Smooth muscle cell (in vitro differentiated cells): ENCODE data around the gene SMARCD1. TPM values are rescaled to one million over a fixed set of nuclear protein-coding genes. Genes with fewer than 3 reads are reported as not detected.
A peak's percentile ranks its signal among the peaks of the same experiment; 100 is the strongest.

Experiments used
- DNase-seq: peaks from one replicate; lab custom pipeline; 2025; ENCODE audit not compliant: unreplicated experiment; lab: John Stamatoyannopoulos, UW
- H2AFZ ChIP-seq: fragments of 200-600 bp; sonication (generic); 2 replicates; pipeline ENCODE4 v1.6.0; 2016; ENCODE audit warnings: antibody characterized with exemption, low read depth, mild to moderate bottlenecking
- H3F3A ChIP-seq: fragments of 200-600 bp; sonication (generic); 2 replicates; pipeline ENCODE4 v1.6.0; 2017; ENCODE audit warnings: antibody characterized with exemption, low read depth
- H3K27ac ChIP-seq: fragments of 200-600 bp; sonication (generic); 2 replicates; pipeline ENCODE4 v1.5.1; 2016; ENCODE audit warnings: low read depth, mild to moderate bottlenecking
- H3K27me3 ChIP-seq: fragments of 200-600 bp; sonication (generic); 2 replicates; pipeline ENCODE4 v1.6.1; 2016; ENCODE audit warnings: low read depth, mild to moderate bottlenecking
- H3K36me3 ChIP-seq: fragments of 200-600 bp; sonication (generic); 2 replicates; pipeline ENCODE4 v1.5.1; 2016; ENCODE audit warnings: low read depth
- H3K4me1 ChIP-seq: fragments of 200-600 bp; sonication (generic); 2 replicates; pipeline ENCODE4 v1.5.1; 2016; ENCODE audit warnings: low read depth
- H3K4me2 ChIP-seq: fragments of 200-600 bp; sonication (generic); 2 replicates; pipeline ENCODE4 v1.6.0; 2016; ENCODE audit warnings: mild to moderate bottlenecking
- H3K4me3 ChIP-seq: fragments of 200-600 bp; sonication (generic); 2 replicates; pipeline ENCODE4 v1.5.1; 2016; ENCODE audit warnings: mild to moderate bottlenecking
- H3K79me2 ChIP-seq: fragments of 200-600 bp; sonication (generic); 2 replicates; pipeline ENCODE4 v1.6.0; 2016; ENCODE audit warnings: low read depth, mild to moderate bottlenecking
- H3K9ac ChIP-seq: fragments of 200-600 bp; sonication (generic); 2 replicates; pipeline ENCODE4 v1.6.0; 2016; ENCODE audit warnings: low read depth
- H3K9me3 ChIP-seq: fragments of 200-600 bp; sonication (generic); replicated peaks from 2 replicates; pipeline ENCODE4 v1.5.1; 2016; ENCODE audit warnings: low read depth
- H4K20me1 ChIP-seq: fragments of 200-600 bp; sonication (generic); 2 replicates; pipeline ENCODE4 v1.6.0; 2016; ENCODE audit warnings: low read depth
- CTCF ChIP-seq: fragments of 200-600 bp; sonication (generic); IDR thresholded peaks from 2 replicates; pipeline ENCODE4 v1.5.1; 2017; ENCODE audit warnings: borderline replicate concordance, mild to moderate bottlenecking, antibody characterized with exemption; ENCODE audit not compliant: insufficient read depth, poor library complexity, severe bottlenecking
- WGBS: methylation state at CpG from one replicate; pipeline ENCODE4 v1.1.7; 2016; ENCODE audit warnings: low lambda C conversion rate; 5-methylcytosine and 5-hydroxymethylcytosine counted together
- polyA plus RNA-seq: library from polyadenylated mRNA; unstranded; fragments of >200 nt; fragmentation: Nextera tagmentation; extraction: Ambion mirVana; gene quantifications from 2 replicates; pipeline ENCODE4 v1.2.1, GENCODE V29; 2016
- total RNA-seq: library from RNA; depleted of rRNA; stranded (reverse); fragments of >200 nt; gene quantifications from 2 replicates; pipeline ENCODE4 v1.2.3, GENCODE V29; 2014

The SMARCD1 gene
- total and polyA plus RNA-seq, 2 experiments from 2014 or later: 24.1 to 39.6 TPM

- TF ChIP-seq CTCF: peak; percentile 87
- Histone ChIP-seq H3K4me3 (no peak overlapping the region), H3F3A (no peaks in the 10 kb centered on the region), H3K27me3 (no peaks in the 10 kb centered on the region), H3K36me3 (no peaks in the 10 kb centered on the region), H4K20me1 (no peaks in the 10 kb centered on the region), H3K79me2 (no peaks in the 10 kb centered on the region), H3K27ac (no peak overlapping the region), H3K4me2 (no peak overlapping the region), H3K4me1 (no peaks in the 10 kb centered on the region), H3K9me3 (no peaks in the 10 kb centered on the region), H3K9ac (no peak overlapping the region), H2AFZ (no peak overlapping the region)
- WGBS: 15% methylated on average over 9 of the region's 9 CpGs
- peak; percentile 54 for DNase-seq
Measured at GRCh38 chr12:50074936-50075807, 10.0 kb upstream of the SMARCD1 start.

- H3K36me3 ChIP-seq: no peaks in the 10 kb centered on the region
- no peaks in the 10 kb centered on the region for H3K4me1 ChIP-seq
- H3K9me3 ChIP-seq: no peaks in the 10 kb centered on the region
- no peak overlapping the region for H3K27ac ChIP-seq
- WGBS: 95% methylated on average over 1 of the region's 1 CpG
- H3K9ac ChIP-seq: no peak overlapping the region
- H2AFZ ChIP-seq: no peak overlapping the region
- no peaks in the 10 kb centered on the region for H3K79me2 ChIP-seq
- H3K4me2 ChIP-seq: no peak overlapping the region
- no peak for DNase-seq
- H3F3A ChIP-seq: no peaks in the 10 kb centered on the region
- H4K20me1 ChIP-seq: no peaks in the 10 kb centered on the region
- no peak for TF ChIP-seq CTCF
- H3K4me3 ChIP-seq: no peak overlapping the region
- H3K27me3 ChIP-seq: no peaks in the 10 kb centered on the region
Measured at GRCh38 chr12:50075808-50076170, 9.4 kb upstream of the SMARCD1 start.

- H3F3A ChIP-seq: no peaks in the 10 kb centered on the region
- WGBS: 94% methylated on average over 12 of the region's 12 CpGs
- H3K9me3 ChIP-seq: no peaks in the 10 kb centered on the region
- H3K27me3 ChIP-seq: no peaks in the 10 kb centered on the region
- H2AFZ ChIP-seq: no peak overlapping the region
- DNase-seq: no peak
- no peaks in the 10 kb centered on the region for H4K20me1 ChIP-seq
- H3K79me2 ChIP-seq: no peaks in the 10 kb centered on the region
- no peak overlapping the region for H3K9ac ChIP-seq
- TF ChIP-seq CTCF: no peak
- no peak overlapping the region for H3K4me3 ChIP-seq
- H3K4me1 ChIP-seq: no peaks in the 10 kb centered on the region
- no peak overlapping the region for H3K4me2 ChIP-seq
- no peaks in the 10 kb centered on the region for H3K36me3 ChIP-seq
- H3K27ac ChIP-seq: no peak overlapping the region
Measured at GRCh38 chr12:50077099-50077498, 8.0 kb upstream of the SMARCD1 start.

GRCh38 chr12:50078281-50078680 is 6.9 kb upstream of the SMARCD1 start:
- Histone ChIP-seq H3K79me2 (no peaks in the 10 kb centered on the region), H3F3A (no peaks in the 10 kb centered on the region), H3K36me3 (no peaks in the 10 kb centered on the region), H3K27me3 (no peaks in the 10 kb centered on the region), H3K4me1 (no peaks in the 10 kb centered on the region), H3K4me2 (no peak overlapping the region), H3K4me3 (no peak overlapping the region), H2AFZ (no peak overlapping the region), H3K9ac (no peak overlapping the region), H3K9me3 (no peaks in the 10 kb centered on the region), H3K27ac (no peak overlapping the region), H4K20me1 (no peaks in the 10 kb centered on the region)
- TF ChIP-seq CTCF: no peak
- 92% methylated on average over 9 of the region's 10 CpGs for WGBS
- no peak for DNase-seq
